Stimulated activated CD4-positive, alpha-beta T cell treated with anti-CD3 and anti-CD28 coated beads, TNF-alpha, amount 100 ng/mL, for 48 hours (primary cell): ENCODE measurements around the gene STAU1.
"Not testable (repeated sequence)": the region's sequence is repeated elsewhere in the genome, so short reads cannot be mapped to it uniquely, and the experiment has no call there.

Experiments
- DNase-seq, 3 donors: peaks; one replicate each; pipeline ENCODE4 v3.0.0-alpha.2; 2020; ENCODE audit warnings: low read depth in 3 of 3

STAU1 gene

DNA sequence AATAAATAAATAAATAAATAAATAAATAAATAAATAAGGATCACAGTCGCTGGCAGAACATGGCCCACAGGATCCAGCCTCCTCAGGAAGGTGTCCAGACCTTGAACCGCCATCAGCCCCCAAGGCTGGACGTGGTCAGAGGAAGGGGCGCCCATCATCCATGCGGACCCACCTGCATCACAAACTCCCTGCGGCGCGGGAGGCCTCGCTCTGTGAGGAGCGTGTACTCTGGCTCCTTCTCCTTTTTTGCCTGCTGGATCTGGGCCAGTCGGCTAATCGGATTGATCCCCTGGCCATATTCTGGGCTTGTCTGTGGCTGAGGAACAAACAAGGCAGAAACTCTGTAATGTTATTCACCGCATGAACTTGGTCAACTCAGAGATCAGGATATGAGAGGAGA is 65.2 kb downstream of the STAU1 start:
- DNase-seq = no peak

DNA sequence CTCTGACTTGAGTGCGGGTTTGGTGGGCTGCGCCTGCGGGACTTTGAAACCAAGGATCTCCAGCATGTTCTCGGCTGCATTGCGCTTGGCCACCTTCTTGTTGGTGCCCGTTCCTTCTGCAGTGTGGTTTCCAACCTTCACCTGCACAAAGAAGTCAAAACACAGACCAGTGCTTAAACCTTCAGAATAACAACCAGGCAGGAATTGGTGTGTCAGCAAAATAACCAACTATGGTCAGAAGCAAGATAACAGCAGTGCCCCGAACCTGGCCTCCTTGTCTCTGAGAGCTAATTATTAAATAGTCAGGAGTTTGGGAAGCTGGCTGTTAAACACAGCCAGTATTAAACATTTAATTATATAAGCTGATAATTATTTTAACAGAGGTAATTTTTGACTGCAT is 68.1 kb downstream of the STAU1 start:
- no peak for DNase-seq

DNA sequence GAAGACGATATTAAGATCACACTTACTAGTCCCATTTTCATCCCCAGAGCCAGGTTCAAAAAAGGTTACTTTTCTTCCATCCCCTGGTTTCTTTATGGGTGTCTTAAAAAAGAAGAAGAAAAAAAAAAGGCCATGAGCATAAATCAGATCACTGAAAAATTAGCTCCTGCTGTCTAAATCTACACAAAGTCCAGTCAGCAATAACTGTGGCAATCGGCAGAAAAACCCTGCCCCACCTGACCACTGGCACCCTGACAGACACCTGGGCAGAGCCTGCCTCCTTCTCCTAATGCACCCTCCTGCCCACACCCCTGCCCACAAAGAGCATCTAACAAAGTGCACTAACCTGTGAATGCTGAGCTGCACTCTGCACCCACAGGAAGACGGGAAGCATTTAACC is 69.8 kb downstream of the STAU1 start:
- no peak for DNase-seq

DNA sequence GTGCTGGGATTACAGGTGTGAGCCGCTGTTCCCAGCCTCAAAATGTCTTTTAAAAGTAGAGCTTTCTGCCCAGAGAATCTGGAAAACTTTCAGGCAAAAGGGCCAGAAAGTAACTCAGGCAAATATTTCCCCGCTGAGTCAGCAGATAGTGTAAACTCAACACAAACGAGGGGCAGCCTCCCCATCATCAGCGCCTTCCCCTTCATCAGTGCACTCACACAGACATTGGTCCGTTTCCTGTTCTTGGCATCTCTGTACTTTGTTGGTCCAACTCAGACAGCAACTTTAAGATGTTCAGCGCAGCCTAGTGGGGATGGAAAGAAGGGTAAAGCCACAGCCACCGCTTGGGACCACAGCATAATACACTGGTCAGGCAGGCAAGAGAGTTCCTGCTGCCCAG is 72.6 kb downstream of the STAU1 start:
- no peak for DNase-seq

DNA sequence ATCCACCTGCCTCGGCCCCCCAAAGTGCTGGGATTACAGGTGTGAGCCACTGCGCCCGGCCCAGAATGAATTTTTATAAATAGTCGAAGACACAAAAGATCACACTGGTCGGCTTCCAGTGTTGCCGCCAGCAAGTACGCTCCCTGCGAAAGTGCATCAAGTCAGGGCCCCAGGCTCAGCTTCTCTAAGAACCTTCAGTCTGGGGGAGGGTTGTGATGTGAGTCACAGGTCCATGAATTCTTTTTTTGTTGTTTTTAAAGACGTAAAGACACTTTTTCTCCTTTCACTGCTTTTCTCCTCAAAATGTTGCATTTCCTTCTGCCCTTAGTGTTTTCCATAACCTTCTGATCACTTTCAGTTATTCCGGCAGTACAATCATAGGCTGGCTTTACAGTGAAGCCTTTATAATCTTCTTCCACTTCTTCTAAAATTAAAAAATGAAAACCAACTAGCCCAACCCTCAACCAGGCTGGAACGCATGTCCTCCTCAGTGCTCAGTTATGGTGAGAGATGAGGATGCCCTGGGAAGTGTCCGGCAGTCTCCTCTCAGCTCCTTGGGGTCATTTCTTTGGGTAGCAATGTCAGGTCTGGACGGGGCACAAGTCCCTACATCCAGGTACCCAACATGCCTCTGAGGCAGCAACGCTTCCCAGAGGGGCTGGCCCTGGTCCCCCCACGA is 75.4 kb downstream of the STAU1 start:
- no peak for DNase-seq

DNA sequence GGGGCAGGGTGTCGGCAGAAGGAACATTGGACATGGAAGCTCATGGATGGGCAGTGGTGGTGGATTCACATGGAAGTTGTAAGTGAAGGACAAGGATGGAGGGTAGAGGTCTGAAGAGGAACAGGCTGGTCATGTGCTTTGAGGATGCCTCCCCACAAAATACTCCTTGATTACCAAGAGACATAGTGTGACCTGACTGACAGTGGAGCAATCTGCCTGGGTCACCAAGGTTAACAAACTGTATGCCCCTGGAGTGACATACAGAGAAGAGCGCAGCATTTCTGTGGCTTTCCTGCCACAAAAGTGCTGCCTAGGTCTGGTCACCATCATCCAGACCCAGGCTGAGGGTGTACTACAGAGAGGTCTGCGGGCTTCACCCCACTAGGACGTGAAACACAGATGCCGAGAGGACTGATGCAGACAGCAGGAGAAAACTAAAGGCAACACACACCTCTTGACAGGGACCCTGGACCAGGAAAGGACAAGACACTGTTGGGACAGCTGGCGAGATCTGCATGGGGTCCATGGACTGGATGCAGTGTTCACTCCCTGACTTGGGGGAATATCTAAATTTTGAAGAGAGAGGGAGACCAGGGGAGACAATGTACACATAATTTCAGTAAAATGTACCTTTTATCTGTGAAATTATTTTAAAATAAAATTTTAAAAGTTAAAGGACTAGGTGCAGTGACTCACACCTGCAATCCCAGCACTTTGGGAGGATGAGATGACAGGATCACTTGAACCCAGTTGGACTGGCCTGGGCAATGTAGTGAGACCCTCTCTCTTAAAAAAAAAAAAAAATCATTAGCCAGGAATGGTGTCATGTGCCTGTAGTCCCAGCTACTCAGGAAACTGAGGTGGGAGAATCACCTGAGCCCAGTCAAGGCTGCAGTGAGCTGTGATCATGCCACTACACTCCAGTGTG is 77.1 kb downstream of the STAU1 start:
- DNase-seq = no peak

DNA sequence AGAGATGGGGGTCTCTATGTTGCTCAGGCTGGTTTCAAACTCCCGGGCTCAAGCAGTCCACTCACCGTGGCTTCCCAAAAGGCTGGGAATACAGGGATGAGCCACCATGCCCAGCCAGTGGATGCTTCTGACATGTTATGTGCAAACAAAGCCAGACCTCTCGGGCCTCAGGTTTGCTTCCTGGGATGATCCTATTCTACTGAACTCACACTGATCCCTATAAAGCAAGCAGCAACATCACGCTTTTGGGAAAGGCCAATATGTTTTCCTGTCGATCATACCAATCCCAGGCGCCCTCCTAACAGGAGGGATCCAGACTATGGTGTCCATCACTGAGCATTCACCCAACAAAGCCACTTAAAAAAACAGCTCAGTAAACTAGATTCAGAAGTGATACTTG is 81.8 kb downstream of the STAU1 start:
- no peak for DNase-seq

DNA sequence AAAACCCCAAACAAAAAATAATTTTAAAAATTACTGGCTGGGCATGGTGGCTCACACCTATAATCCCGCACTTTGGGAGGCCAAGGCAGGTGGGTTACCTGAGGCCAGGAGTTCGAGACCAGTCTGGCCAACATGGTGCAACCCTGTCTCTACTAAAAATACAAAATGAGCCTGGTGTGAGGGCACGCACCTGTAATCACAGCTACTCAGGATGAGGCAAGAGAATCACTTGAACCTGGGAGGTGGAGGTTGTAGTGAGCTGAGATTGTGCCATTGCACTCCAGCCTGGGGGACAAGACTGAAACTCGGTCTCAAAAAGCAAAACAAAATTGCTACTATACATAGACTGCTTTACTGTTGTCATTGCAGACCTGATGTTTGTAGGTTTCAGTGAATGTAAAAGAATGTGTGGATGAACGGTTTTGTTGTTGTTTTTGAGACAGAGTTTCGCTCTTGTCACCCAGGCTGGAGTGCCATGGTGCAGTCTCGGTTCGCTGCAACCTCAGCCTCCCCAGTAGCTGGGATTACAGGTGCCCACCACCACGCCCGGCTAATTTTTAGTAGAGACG is 83.1 kb downstream of the STAU1 start:
- not testable (repeated sequence) for DNase-seq

DNA sequence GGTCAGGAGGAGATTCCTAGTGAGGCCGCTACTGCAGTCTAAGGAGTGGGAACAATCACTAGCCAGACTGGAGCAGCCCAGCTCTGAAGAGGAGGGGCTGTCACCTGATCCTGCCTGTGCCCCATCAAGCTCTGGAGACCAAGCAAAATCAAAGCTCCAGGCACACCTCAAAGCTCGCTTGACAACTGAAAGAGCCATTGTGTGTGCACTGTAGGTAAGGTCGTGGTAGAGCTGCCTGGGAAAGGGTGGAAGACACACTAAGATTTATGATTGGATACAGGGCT is 83.8 kb downstream of the STAU1 start:
- DNase-seq = no peak

DNA sequence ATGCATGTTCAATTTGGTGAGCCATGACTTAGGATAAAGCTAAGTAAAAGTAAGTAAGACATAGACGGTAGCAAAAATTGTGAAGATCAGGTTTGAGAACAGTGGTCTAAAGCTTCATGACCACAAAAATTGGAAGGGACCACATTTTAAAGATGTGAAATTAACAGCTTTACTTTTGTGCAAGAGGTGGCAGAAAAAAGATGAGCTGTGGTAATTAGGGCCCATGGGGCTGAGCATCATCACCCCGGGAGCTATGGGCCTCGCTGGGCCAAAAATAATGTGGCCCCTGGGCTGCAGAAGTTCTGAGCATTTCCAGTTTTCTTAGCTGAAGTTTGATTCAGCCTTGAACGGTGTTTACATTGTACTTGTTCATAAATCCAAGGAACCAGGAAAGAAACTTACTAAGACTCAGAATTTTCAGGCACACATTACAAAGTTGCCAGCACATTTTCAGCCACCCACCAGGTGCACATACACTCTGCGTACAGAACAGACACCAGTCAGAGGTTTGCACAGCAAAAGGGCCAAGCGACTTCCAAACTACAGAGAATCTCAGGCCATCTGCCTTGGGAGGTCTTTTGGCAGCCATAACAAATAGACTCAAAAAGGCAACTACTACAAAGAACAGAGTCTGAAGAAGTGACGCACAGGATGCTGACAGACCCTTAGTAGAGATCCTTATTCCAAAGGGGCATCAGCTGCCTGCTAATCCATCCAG is 84.3 kb downstream of the STAU1 start:
- no peak for DNase-seq

DNA sequence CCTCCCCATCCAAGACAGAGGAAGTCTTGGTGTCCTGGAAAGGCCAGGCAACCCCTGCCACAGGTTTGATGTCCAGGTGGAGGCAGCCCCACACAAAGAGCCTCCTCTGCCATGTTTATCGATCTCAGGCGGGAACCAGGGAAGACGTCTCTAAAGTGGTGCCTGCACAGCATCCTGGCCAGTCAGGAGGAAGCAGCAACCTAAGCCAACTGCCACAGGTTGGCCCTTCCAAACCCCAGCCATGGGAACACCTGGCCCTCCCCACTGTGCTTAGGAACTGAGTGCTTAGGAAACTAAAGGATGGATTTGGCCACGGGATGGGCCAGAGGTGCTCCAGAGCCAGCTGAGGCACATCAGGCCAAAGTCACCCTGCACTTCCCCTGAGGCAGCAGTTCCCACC is 85.1 kb downstream of the STAU1 start:
- DNase-seq = no peak

DNA sequence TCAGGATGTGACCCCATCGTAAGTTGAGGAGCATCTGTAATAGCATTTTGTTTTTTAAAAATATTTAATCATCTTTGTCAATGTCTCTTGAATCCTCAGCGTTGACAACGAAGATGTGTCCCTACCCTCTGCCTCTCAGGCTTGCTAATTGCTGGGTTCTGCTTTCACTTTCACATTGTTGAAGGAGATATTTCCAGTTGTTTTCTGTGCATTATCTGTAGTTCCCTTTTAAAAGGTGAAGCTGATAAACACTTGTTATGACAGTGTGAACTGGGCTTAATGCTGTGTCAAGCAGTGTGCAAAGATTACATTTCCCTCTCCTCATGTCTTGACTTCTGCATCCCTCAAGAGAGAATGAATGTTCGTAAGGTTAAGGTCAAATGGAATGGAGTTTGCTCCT is 87.2 kb downstream of the STAU1 start:
- no peak for DNase-seq

DNA sequence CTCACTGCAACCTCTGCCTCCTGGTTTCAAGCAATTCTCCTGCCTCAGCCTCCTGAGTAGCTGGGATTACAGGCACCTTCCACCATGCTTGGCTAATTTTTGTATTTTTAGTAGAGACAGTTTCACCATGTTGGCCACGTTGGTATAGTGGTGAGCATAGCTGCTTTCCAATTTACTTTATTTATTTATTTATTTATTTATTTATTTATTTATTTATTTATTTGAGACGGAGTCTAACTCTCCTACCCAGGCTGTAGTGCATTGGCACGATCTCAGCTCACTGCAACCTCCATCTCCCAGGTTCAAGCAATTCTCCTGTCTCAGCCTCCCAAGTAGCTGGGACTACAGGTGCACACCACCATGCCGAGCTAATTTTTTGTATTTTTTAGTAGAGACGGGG is 87.8 kb downstream of the STAU1 start:
- DNase-seq = not testable (repeated sequence)

DNA sequence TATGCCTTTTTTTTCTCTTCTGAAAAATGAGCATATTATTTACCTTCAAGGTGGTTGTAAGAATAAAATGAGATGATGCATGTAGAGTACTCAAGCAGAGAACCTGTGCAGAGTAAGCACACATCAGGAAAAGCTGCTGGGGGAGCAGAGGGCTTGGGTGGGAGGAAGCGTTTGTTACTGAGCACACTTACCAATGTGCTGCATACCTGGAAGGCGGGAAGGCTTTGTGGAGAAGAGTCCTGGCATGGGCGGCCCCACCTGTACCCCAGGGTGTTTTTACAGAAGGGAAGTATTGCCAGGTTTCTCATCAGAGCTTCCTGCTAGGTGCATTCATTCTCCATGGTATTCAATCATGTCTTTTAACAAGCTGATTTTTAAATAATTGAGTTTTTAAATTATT is 89.1 kb downstream of the STAU1 start:
- no peak for DNase-seq

DNA sequence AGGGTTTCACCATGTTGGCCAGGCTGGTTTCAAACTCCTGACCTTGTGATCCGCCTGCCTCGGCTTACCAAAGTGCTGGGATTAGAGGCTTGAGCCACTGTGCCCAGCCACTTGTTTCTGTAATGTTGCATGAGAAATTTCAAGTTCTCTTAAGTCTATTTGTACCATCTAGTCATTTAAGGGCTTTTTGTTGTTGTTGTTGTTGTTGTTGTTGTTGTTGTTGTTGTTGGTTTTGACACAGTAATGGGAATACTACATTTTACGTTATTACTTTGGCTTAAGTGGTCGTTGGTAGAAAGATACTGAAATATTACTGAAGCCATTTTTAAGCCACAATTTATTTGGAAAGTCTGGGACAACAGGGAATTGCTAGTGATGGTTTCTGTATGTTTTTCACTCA is 90.0 kb downstream of the STAU1 start:
- no peak for DNase-seq

DNA sequence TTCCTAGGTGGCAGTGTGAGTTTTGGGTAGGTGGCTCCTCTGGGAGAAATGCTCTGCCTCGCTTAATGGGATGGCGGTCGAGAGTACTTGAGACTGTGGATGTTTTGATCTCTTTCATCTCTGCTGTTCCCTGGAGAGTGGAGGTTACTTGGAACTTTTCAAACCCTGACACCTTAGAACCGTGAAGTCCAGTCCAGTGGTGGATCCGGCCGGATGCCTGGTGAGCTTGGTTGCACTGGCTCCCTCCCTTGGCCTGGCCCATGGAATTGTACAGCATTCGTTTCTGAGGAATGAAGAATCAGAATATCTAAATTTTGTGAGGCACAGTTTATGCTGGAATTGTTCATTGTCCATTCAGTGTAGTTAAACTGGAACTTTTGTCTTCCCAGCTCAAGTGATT is 91.0 kb downstream of the STAU1 start:
- no peak for DNase-seq

DNA sequence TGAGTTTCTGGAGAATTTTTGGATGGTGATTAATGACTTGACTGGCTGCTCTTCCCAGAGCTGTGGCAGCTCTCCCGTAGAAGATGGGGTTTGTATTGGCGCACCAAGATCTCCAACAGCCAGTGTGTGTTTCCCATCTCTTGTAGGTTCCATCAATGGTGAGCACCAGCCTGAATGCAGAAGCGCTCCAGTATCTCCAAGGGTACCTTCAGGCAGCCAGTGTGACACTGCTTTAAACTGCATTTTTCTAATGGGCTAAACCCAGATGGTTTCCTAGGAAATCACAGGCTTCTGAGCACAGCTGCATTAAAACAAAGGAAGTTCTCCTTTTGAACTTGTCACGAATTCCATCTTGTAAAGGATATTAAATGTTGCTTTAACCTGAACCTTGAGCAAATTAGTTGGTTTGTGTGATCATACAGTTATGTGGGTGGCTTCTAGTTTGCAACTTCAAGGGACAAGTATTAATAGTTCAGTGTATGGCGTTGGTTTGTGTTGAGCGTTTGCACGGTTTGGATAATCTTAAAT is 91.9 kb downstream of the STAU1 start:
- no peak for DNase-seq

DNA sequence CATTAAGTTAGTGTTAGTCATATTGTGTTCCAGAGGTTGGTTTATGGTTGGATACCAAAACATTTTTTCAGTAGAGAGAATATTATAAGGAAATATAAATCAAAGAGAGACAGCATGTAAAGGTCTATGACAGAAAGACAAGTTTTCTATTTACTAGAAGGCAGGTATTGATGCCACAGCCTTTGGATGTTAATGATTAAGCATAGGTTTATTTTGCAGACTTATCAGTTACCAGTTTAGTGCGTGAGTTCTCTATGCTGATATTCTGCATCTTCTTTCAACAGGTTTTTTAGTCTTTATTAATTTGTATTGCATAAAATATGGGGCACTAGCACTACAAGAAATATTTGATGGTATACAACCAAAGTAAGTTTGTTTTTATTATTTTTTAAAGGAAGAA is 96.4 kb downstream of the STAU1 start:
- DNase-seq = no peak

DNA sequence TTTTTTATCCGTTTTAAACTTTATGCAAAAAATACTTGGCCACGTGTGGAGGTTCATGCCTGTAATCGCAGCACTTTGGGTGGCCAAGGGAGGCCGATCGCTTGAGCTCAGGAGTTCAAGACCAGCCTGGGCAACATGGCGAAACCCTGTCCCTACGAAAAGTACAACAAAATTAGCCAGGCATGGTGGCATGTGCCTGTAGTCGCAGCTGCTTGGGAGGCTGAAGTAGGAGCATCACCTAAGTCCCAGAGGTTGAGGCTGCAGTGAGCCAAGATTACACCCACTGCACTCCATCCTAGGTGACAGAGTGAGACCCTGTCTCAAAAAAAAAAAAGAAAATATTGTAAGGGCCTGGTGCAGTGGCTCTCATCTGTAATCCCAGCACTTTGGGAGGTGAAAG is 97.0 kb downstream of the STAU1 start:
- DNase-seq = no peak

DNA sequence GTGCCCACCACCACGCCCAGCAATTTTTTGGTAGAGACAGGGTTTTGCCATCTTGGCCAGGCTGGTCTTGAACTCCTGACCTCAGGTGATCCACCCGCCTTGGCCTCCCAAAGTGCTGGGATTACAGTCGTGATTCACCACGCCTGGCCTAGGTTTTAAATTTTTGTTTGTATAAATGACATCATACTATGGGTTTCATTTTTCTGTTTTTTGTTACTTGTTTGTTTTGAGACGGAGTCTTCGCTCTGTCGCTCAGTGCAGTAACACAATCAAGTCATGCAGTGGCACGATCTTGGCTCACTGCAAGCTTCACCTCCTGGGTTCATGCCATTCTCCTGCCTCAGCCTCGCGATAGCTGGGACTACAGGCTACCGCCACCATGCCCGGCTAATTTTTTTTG is 105.8 kb downstream of the STAU1 start:
- not testable (repeated sequence) for DNase-seq

DNA sequence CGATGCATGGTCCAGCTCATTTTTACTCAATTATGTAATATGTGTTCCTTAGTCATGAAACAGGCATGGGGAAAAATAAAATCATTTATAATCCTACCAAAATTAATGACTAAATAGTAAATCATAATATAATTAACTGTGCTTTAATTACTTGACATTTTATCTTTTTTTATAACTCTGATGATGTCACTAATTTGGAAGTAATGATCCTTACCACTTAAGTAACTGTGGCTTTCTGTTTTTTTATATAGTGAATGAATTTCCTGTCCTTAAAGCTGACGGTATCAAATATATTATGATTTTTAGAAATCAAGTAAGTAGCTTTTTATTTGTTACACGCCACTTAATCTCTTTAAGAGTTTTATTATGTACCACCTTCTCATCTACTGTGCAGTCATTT is 109.8 kb downstream of the STAU1 start:
- DNase-seq = no peak

DNA sequence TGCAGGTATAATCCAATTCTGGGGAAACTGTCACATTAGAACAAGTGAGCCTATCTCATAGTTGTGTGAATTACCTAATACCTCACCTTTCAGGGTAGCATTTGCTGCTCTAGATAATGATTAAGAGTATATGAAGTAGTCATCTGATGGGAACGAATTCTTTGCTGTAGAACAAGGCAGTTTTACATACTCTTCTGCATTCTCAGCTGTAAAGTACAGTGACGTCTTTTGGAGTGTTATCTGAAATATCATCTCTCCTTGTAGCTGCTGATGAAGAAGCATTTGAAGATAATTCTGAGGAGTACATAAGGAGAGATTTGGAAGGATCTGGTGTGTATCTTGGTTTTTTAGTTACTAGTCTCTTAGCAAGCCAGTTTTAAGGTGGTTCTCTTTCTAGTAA is 113.6 kb downstream of the STAU1 start:
- no peak for DNase-seq
